ENCODE measurements around the gene HIP1R. TPM values are rescaled to one million over a fixed set of nuclear protein-coding genes. Genes with fewer than 3 reads are reported as not detected.

Gene HIP1R
- total RNA-seq, 2 donors from 2014 or later: 42.6 to 74.2 TPM

DNA sequence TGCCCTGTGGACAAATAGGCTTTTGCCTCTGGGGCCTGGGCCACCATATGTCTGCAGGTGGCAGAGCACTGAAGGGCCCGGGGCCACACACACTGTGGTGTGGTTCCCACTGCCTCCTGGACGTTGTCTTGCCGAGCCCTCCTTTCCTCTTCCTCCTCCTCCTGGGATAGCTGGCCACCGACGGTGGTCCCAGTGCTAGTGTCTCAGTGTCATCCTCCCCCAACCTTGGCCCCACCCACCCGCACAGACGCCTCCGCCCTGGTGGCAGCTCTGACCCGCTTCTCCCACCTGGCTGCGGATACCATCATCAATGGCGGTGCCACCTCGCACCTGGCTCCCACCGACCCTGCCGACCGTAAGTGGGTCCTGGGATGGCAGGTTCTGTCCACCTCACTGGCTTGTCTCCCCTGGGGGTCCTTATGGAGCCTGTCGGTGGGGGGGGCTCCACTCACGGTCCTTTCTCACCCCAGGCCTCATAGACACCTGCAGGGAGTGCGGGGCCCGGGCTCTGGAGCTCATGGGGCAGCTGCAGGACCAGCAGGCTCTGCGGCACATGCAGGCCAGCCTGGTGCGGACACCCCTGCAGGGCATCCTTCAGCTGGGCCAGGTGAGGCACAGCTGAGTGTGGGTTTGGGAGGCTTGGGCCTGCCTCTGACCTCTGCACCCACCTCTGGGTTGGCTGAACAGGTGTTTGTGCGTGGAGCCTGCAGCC, 23.5 kb downstream of the HIP1R start:
- Histone ChIP-seq H3K27me3 (no peaks in the 10 kb centered on the region), H3K27ac (no peak overlapping the region), H3K36me3 (no peaks in the 10 kb centered on the region), H3K4me3 (no peak overlapping the region), H3K9me3 (no peaks in the 10 kb centered on the region), H3K4me1 (peaks cover 10% of the 10 kb centered on the region), H3K9ac (ENCODE audit: low read depth in 2 of 2, low read length in 2 of 2) (no peak overlapping the region)
- TF ChIP-seq CTCF (IDR thresholded peaks at IDR 0.05): no peak
- intact Hi-C loops (cut with DNase I): loop anchor here (5.0 kb wide), 1 partner anchor 66 kb away; no protein-coding TSS in a partner anchor
- DNase-seq: no peak

- TF ChIP-seq CTCF (IDR thresholded peaks at IDR 0.05): no peak
- H3K9me3 ChIP-seq: no peaks in the 10 kb centered on the region
- no peaks in the 10 kb centered on the region for H3K36me3 ChIP-seq
- no peak overlapping the region for H3K27ac ChIP-seq
- intact Hi-C loops (cut with DNase I): loop anchor here (2.0 to 10.0 kb wide), 3 partner anchors 67 to 375 kb away; partner anchors contain the start of genes MPHOSPH9 and MTRFR
- H3K27me3 ChIP-seq: no peaks in the 10 kb centered on the region
- no peak overlapping the region for H3K9ac ChIP-seq (ENCODE audit: low read depth in 2 of 2, low read length in 2 of 2)
- peaks cover 10% of the 10 kb centered on the region for H3K4me1 ChIP-seq
- DNase-seq: no peak
- H3K4me3 ChIP-seq: no peak overlapping the region
Measured at GRCh38 chr12:122859303-122860039, 24.2 kb downstream of the HIP1R start.

GRCh38 chr12:122860040-122860853, 25.0 kb downstream of the HIP1R start:
- no peaks in the 10 kb centered on the region for H3K36me3 ChIP-seq
- no peaks in the 10 kb centered on the region for H3K27me3 ChIP-seq
- intact Hi-C loops (cut with DNase I): loop anchor here (2.0 to 10.0 kb wide), 2 partner anchors 91 to 375 kb away; partner anchors contain the start of genes MPHOSPH9 and MTRFR
- peaks cover 10% of the 10 kb centered on the region for H3K4me1 ChIP-seq
- no peaks in the 10 kb centered on the region for H3K9me3 ChIP-seq
- peak; percentile 84 for TF ChIP-seq CTCF (IDR thresholded peaks at IDR 0.05)
- no peak overlapping the region for H3K4me3 ChIP-seq
- H3K27ac ChIP-seq: no peak overlapping the region
- H3K9ac ChIP-seq (ENCODE audit: low read depth in 2 of 2, low read length in 2 of 2): no peak overlapping the region
- DNase-seq: peak; percentile 89

GRCh38 chr12:122860854-122861586, 25.8 kb downstream of the HIP1R start:
- no peak for DNase-seq

More at GRCh38 chr12:122860854-122861586, 25.8 kb downstream of the HIP1R start:
- TF ChIP-seq CTCF (IDR thresholded peaks at IDR 0.05): no peak
- Histone ChIP-seq H3K4me3 (no peak overlapping the region), H3K4me1 (peaks cover 10% of the 10 kb centered on the region), H3K9me3 (no peaks in the 10 kb centered on the region), H3K27me3 (no peaks in the 10 kb centered on the region), H3K27ac (no peak overlapping the region), H3K9ac (ENCODE audit: low read depth in 2 of 2, low read length in 2 of 2) (peak overlapping the region in 1 of 2 donors; percentile 72), H3K36me3 (no peaks in the 10 kb centered on the region)
- intact Hi-C loops (cut with DNase I): loop anchor here (2.0 to 10.0 kb wide), 2 partner anchors 90 to 374 kb away; partner anchors contain the start of genes MPHOSPH9 and MTRFR
